GM12878 (cell line): ENCODE data around the gene GYG1. TPM values are rescaled to one million over a fixed set of nuclear protein-coding genes. Genes with fewer than 3 reads are reported as not detected.

Experiments used
- CBX3 ChIP-seq: fragments of 200-600 bp; sonication (generic); IDR thresholded peaks from 2 replicates; pipeline ENCODE4 v1.6.1; 2016; ENCODE audit warnings: low read depth, borderline replicate concordance
- CREM ChIP-seq: IDR thresholded peaks from 2 replicates; pipeline ENCODE4 v1.6.1; 2014; ENCODE audit warnings: antibody characterized with exemption, low read depth
- EGR1 ChIP-seq, 2 experiments: IDR thresholded peaks; 1 replicate in 1 of 2; 2 replicates in 1 of 2; pipeline ENCODE4 v1.6.1; 2011 to 2012; ENCODE audit warnings: low read depth in 2 of 2, low read length in 2 of 2, borderline replicate concordance in 1 of 2, mild to moderate bottlenecking in 1 of 2, moderate library complexity in 1 of 2
- FOS ChIP-seq: IDR thresholded peaks from 3 replicates; pipeline ENCODE4 v1.6.1; 2011; ENCODE audit warnings: borderline replicate concordance; ENCODE audit not compliant: insufficient read length; ENCODE audit errors: extremely low read depth
- FOXK2 ChIP-seq: fragments of 450-650 bp; IDR thresholded peaks from 2 replicates; pipeline ENCODE4 v1.6.1; 2017; ENCODE audit warnings: mild to moderate bottlenecking, moderate library complexity
- KAT2A ChIP-seq: conservative IDR thresholded peaks from 2 replicates; pipeline ENCODE4 v1.6.1; 2011; ENCODE audit warnings: low read depth, low read length; ENCODE audit not compliant: control insufficient read depth
- LARP7 ChIP-seq: fragments of 450-650 bp; IDR thresholded peaks from 2 replicates; pipeline ENCODE4 v1.6.1; 2017; ENCODE audit warnings: mild to moderate bottlenecking
- MAX ChIP-seq: IDR thresholded peaks from 2 replicates; pipeline ENCODE4 v1.6.1; 2012; ENCODE audit warnings: low read depth, low read length, improper control_type of control experiment
- MYC ChIP-seq: IDR thresholded peaks from 2 replicates; pipeline ENCODE4 v1.6.1; 2011; ENCODE audit warnings: mild to moderate bottlenecking, low read length, moderate library complexity, inconsistent platforms; ENCODE audit not compliant: insufficient read depth, insufficient replicate concordance, insufficient read length, severe bottlenecking
- NBN ChIP-seq: fragments of 450-650 bp; IDR thresholded peaks from 2 replicates; pipeline ENCODE4 v1.6.1; 2016
- SMAD5 ChIP-seq: IDR thresholded peaks from 2 replicates; pipeline ENCODE4 v1.6.1; 2016; ENCODE audit warnings: antibody characterized with exemption, low read depth
- SRF ChIP-seq, 2 experiments: IDR thresholded peaks; 2 replicates each; pipeline ENCODE4 v1.6.1; 2011; ENCODE audit warnings: low read depth in 2 of 2, low read length in 2 of 2, mild to moderate bottlenecking in 1 of 2, moderate library complexity in 1 of 2
- TCF7 ChIP-seq: IDR thresholded peaks from 2 replicates; pipeline ENCODE4 v1.6.1; 2014; ENCODE audit warnings: antibody characterized with exemption, borderline replicate concordance
- ZNF217 ChIP-seq: fragments of 450-650 bp; IDR thresholded peaks from 2 replicates; pipeline ENCODE4 v1.6.1; 2017; ENCODE audit warnings: antibody characterized with exemption, mild to moderate bottlenecking
- ZZZ3 ChIP-seq: IDR thresholded peaks from 2 replicates; pipeline ENCODE4 v1.6.1; 2011; ENCODE audit warnings: low read depth; ENCODE audit not compliant: control insufficient read depth, insufficient read length
- polyA plus RNA-seq, 11 experiments: library from polyadenylated mRNA; depleted of rRNA in 4 of 11; unstranded in 6 of 11; stranded (reverse) in 5 of 11; fragments of >200 nt; fragmentation: Nextera tagmentation in 4 of 11; fragmentation: Illumina TruSeq in 1 of 11; extraction: Ambion mirVana in 4 of 11; extraction: Trizol in 1 of 11; gene quantifications; 1 replicate in 1 of 11; 2 replicates in 10 of 11; pipeline versions ENCODE4 v1.2.1 to v1.2.3, GENCODE V29; 2011 to 2016; ENCODE audit warnings: inconsistent platforms in 2 of 11, missing spikeins in 2 of 11, low read depth in 1 of 11
- total RNA-seq, 4 experiments: library from RNA; depleted of rRNA in 3 of 4; stranded (reverse); fragments of >200 nt in 3 of 4; fragmentation: Illumina TruSeq in 1 of 4; extraction: Trizol in 1 of 4; gene quantifications; 2 replicates each; pipeline versions ENCODE4 v1.2.1 to v1.2.3, GENCODE V29; 2013 to 2021

Gene GYG1
- total and polyA plus RNA-seq, 10 of the 15 experiments (the other 5 are each of a cell fraction or from before 2014, with no cell fraction given): 11.8 to 38.9 (median 22.9) TPM

- no peak for TF ChIP-seq ZZZ3
- no peak for TF ChIP-seq FOS
- no peak for TF ChIP-seq NBN
- no peak for TF ChIP-seq KAT2A
- TF ChIP-seq MYC: peak; percentile 62
- no peak for TF ChIP-seq SRF (IDR thresholded peaks at IDR 0.05; ENCODE audit: low read depth in 2 of 2, low read length in 2 of 2)
- no peak for TF ChIP-seq TCF7
- no peak for TF ChIP-seq FOXK2
- TF ChIP-seq MAX: peak; percentile 87
- TF ChIP-seq EGR1 (IDR thresholded peaks at IDR 0.05; ENCODE audit: borderline replicate concordance in 1 of 2, low read depth in 2 of 2, low read length in 2 of 2): 0 out of 3 replicates have a peak, but pooled peaks of 1 of the 2 experiments have one; percentile 5
- no peak for TF ChIP-seq CREM
- TF ChIP-seq SMAD5: no peak
- TF ChIP-seq LARP7: peak; percentile 58; the same call in 1 of the 2 replicates
- no peak for TF ChIP-seq ZNF217
- no peak for TF ChIP-seq CBX3
- TF ChIP-seq, all 136 proteins: peak for 35
These were observed at the start of gene GYG1 (continued) for GRCh38 chr3:148991219-148992026.
